HG03095 (cell line): Measurements from ENCODE around the gene DCTD.

ENCODE experiments used
- ATAC-seq: cut with Tn5 transposase; IDR thresholded peaks from one replicate; pipeline ENCODE4 v1.9.1; 2021; ENCODE audit warnings: moderate library complexity; ENCODE audit not compliant: unreplicated experiment

Gene DCTD

DNA sequence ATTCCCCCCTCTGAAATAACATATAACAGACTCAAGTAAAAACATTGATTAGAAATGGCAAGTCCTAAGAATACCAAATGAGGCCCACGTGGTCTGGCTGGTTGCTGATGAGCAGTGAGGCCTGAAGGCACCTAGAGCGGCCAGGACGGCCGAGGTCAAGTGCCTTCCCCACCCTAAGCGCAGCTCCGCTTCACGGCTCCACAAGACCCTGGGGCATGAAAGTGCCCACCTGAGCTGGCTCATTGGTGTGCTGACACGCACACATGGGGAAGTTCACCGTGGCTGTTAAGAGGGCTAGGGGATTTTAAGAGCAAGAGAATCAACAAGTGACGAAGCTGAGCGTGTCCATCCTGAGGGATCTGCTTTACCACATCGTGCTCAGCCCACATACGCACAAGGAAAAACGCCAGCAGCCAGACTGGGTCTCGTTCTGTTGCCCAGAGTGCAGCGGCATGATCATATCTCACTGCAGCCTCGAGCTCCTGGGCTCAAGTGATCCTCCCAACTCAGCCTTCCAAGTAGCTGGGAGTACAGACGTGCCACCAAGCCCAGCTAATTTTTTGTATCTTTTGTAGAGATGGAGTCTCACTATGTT lies 22.4 kb downstream of the DCTD start:
- ATAC-seq = no peak

DNA sequence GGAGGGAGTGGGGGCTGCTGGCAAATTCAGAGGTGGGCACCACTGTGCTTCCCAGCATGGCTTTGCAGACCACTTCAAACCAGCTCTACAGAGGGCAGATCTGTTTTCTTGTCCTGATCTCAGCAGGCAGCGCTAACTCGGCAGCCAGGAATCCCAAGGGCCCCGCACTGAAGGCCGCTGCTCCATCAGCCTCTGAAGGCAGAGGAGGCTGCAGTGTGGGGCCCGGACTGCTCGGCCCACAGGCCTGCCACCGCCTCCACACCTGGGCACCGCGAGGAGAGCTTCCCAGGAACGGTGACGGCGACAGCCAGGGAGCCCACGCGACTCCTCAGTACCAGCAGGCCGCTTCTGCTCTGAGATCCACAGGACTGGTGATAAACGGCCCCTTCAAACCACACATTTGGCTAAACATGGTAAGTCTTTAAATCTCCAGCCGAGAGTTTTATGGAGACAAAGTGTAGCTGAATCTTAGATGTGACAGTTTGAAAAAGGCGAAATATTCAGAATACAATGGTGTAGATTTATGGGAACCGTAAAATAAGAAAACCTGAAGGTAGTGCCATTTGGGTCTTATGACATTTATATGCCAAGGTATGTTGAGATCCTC lies 23.6 kb downstream of the DCTD start:
- ATAC-seq = no peak

DNA sequence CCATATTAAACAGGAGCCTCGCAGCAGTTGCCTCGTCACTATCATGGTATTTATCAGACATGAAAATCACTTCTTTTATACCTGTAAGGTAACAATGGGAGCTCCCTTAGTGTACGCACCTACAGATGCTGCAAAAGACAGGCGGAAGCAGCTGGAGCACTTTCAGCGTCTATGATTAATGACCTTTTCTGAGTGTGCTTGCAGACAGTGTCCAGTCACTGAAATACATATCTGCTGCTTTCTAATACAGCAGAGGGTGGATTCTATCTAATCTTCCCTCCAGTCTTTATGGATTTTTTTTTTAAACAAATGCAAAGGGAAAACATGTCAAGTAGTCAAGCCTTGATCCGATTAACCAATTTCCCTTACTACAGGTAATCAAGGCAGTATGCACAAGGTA lies 24.1 kb downstream of the DCTD start:
- no peak for ATAC-seq

DNA sequence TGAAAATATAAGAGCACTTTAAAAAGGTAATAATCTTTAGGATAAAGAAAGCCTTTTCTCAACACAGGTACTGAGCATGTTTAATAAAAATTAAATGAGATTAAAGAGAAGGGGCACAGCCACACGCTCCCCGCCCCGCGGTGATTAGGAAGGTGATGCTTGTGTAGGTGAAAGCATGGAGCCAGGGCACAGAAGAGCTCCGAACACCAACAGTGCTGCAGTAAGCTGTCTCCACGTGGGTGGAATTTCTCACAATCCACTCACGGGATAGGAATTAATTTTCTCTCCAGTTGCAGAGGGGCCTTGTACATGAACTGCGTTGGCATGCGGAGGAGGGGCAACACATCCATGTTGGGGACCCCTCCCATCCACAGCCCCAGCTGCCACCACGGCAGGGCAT lies 27.0 kb downstream of the DCTD start:
- ATAC-seq = no peak

DNA sequence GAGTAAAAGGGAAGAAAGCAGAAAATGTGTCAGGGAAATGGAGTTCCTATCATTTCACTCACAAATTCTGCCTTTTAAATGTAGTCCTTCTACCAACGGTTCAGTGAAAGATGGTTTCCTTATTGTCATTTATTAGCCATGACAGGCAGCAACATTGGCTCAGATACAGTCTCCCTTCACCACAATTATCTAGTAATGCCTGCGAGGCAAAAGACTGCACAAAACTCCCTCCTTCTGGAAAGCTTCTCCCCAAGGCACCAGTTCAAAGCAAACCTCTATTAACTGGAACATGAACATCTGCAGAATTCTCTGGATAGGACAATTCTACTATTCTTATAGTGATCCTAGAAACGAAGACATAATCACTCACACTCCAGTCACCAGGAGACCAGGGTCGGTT lies 28.3 kb downstream of the DCTD start:
- ATAC-seq = no peak

DNA sequence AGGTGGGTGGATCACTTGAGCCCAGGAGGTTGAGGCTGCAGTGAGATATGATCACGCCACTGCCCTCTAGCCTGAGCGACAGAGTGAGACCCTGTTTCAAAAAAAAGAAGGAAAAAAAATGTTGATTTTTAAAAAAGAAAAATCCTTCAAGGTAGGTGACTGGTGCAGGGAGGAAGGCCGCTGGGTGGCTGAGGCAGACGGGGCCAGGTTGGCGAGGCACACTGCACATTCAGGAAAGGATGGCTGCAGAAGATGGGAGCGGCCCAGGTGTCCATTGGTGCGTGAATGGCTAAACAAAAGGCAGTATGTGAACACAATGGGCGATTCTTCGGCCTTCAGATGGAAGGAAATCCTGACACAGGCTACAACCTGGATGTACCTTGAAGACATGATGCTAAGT lies 30.4 kb downstream of the DCTD start:
- ATAC-seq = no peak

DNA sequence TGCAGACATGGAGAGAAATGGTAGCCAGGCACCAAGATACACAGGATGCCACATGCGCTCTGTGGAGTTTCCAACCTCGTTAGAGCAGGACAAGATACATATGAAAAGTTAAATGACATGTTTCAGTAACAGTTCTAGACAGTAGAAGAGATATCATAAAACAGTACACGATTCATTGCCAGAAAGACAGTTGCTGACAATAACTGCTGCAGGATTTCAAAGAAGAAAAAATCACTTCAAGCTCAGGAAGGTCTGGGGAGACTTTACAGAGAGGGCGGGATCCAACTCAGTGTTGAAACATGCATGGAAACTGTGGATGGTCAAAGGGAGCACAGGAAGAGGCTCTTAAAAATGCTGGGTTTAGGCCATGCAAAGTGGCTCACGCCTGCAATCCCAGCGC lies 31.0 kb downstream of the DCTD start:
- ATAC-seq = no peak

DNA sequence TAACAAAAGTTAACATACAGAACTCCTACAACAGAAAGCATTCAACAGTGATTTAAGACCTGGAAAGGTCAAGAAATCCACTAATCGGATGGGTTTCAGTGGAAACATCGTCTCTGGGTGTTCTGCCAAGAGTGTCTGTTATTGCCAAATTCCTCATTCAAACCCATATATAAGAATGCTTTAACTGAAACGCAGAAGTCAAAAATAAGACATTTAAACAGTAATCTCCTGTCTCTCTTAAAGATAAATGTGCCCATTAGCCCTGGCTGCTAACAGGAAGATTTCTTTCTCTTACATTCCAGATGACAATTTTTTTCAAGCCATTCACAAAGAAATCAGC lies 31.5 kb downstream of the DCTD start:
- ATAC-seq = no peak

DNA sequence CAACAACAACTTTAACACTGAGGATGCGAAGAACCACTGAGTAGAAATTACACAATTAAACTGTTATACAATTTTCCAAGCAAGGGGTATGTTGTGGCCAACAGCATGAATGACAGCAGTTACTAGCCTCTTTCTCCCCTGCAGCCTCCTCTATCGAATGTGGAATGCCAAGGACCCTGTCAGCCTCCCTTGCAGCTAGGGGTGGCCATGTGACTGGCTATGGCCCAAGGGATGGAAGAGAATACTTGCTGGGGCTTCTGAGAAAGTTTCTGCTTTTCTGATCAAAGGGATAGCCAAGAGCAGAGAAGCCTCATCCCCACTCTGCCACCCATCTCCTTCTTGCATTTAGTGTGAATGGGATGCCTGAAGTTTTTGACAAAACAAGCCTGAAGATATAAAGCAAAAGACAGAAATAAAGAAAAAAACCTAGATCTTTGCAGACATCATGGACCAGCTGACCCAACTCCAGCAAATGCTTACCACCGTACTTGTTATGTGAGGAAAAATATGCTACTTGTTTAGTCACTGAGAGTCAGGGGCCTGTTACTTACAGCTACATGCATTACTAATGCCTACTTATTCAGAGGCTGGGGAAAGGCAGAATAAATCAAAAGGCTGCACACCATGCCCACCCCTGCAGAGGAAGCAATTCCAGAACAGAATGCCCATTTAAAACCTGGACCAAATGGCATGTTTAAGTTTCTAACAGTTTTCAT lies 32.0 kb downstream of the DCTD start:
- no peak for ATAC-seq

DNA sequence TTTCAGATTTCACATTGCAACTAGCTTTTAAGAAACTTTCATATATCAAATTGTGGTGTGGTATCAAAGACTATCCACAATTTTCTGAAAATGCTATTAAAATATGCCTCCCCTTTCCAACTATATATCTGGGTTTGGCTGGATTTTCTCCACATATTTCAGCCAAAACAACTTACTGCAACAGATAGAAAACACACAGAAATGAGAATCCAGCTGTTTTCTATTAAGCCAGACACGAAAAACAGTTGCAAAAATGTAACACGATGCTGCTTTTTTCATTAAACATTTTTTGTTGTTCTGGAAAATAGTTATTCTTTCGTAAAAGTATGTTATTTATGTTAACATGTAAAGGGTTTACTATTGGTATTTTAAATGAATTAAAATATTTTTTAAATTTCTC lies 33.1 kb downstream of the DCTD start:
- no peak for ATAC-seq

DNA sequence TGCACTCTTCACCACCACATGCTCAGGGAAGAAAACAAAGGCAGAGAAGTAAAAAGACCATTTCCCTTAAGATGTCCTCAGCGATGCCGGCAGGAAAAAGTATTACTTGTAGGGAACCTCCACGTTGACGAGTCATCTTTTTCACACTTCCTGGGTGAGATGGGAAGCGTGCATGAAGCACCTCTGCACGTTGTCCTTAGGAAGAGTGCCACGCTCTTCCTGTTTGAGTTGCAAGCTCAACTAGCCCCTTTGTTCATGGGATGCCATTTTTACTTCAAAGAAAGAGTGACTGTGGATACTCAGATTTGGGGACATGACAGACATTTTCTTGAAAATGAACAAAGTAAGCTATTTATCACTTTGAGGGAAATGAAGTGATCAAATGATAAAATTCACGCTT lies 33.8 kb downstream of the DCTD start:
- ATAC-seq = no peak

DNA sequence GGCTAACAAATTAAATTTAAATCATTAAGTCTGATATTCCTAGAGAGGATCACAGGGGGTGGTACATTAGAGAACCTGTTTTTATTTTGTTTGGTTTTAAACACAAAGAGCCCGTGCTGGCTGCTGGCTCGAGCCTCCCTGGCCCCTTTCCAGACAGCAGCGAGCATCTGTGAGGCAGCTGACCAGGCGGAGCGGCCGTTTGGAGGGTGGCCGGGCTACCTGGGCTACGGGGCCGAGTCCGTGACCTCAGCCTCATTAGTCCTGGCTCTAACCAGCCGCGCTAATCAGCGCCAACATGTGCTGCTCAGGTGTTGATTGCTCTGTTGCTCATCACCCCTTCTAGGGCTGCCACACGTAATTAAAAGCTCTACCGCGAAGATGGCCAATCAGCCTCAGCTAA lies 35.3 kb downstream of the DCTD start:
- ATAC-seq = no peak

DNA sequence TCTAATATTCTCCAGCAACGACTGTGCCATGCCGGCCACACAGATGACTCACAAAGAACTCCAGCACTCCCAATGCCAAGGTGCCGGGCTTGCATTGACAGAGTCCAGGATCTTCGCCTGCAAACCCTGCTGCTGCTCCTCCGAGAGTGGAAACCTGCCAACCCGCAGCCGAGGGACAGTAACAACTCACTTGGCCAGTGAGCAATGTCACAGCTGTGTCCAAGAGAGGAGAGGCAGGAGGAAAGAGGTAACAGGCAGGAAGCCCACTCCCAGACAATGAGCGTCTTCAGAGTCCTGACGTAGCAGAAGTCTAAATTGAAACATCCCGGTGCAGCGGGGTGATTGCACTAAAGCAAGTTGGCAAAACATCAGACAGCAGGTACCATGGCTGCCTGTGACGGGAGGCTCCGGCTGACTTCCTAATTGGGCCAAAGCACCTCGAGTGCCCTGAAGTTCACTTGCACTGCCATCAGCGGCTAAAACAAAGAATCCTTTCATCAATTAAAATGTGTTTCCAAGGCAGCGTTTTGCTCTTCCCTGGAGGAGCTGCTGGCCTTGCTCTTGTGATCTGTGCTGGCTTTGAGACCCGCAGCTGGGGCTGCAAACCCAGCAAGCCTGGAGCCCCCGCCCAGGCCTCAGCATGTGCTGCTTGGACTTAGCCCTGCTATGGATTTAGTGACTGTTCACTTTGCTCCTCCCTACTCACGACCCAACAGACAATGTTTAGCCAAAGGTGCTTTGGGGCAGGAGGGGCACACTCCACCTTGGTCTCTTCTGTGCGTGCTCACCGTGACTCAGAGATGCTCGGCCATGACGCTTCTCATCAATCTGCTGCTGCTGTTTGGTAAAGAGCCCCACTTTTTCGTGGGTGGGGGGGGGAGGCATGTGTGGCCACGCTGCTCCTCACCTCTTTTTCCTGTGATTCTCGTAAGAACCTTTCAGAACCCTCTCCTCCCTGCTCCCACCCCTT lies 36.5 kb downstream of the DCTD start:
- no peak for ATAC-seq

DNA sequence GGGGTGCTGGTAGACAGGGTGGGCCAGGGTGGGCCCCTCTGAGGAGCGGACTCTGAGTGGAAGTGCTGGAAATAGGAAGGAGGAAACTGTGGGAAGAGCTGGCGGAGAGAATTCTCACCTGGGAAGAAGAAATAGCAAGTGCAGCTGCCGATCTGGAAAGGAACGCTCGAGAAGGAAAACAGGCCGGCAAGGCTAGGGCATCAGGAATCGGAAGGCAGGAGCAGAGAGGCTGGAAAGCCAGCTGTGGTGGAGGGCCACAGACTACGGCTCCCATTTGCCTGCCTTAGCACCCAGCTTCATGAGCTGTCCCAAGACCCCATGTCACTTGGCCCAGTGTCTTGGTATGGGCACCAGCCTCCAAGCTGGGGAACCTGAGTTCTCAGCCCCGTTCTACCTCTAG lies 37.3 kb downstream of the DCTD start:
- ATAC-seq = no peak

DNA sequence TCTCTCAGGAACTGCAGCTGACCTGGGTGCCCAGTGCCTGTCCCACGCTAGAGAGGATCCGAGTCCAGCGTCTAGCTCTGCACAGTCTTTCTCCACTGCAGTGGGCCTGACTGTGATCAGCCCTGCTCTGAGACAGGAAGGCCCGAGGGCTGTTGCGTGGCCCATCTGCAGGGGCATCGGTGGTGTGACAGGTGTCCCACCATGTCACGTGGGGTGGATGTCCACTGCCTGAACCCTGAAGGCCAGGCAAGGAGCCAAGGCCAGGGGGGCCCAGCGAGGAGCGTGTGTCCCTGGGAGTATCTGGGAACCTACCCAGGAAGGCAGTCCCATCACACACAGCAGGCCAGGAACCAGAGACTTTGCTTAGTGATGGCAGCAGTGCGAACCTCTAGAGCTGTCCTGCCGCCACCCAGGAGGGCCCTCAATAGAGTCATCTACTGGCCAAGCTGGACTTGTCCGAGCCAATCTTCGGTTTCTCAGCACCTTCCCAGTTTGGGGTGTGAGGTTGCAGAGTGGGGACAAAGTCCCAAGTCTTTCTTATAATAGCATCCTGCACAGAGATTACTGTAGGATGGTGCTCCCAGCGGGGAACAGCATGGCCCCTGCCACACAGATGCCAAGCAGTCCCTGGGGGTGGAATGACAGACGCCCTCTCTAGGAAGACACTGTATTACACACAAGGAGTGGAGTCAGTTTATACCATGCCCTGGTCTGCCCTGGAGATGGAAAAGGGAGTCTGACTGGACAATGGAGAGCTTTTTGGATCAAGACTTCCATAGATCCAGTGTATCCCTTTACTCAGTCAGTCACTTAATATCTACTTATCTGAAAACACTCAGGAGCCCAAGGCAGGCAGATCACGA lies 38.3 kb downstream of the DCTD start:
- ATAC-seq = no peak

DNA sequence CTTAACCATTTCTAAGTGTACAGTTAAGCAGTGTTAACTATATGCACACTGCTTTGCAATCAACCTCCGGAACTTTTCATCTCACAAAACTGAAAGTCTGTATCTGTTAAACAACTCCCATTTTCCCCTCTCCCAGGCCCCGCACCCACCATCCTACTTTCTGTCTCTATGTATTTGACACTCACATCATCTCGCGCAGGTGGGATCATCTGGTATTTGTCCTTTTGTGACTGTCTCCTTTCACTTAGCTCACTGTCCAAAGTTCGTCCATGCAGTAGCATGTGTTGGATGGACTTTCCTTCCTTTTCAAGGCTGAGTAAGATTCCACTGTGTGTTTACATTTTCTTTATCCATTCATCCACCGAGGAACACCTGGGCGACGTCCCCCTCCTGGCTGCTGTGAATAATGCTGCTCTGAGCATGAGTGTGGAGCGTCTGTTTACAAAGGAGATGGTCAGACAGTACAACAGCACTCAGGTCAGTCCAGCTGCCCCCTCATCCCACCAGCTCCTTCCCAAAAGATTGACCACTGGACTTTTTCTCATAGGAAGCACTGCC lies 39.8 kb downstream of the DCTD start:
- no peak for ATAC-seq

DNA sequence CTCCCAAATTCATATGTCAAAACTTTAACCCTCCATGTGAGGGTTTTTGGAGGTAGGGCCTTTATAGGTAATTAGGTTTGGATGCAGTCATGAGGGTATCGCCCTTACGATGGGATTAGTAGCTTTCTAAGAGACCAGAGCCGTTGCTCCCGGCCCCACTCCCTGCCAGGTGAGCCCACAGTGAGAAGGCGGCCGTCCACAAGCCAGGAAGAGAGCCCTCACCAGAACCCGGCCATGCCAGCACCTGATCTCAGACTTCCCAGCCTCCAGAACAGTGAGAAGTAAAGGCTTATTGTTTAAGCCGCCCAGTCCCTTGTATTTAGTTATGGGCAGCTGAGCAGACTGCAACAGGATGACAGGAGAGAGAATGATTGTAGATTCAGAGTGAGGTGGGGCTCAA lies 40.8 kb downstream of the DCTD start:
- no peak for ATAC-seq

DNA sequence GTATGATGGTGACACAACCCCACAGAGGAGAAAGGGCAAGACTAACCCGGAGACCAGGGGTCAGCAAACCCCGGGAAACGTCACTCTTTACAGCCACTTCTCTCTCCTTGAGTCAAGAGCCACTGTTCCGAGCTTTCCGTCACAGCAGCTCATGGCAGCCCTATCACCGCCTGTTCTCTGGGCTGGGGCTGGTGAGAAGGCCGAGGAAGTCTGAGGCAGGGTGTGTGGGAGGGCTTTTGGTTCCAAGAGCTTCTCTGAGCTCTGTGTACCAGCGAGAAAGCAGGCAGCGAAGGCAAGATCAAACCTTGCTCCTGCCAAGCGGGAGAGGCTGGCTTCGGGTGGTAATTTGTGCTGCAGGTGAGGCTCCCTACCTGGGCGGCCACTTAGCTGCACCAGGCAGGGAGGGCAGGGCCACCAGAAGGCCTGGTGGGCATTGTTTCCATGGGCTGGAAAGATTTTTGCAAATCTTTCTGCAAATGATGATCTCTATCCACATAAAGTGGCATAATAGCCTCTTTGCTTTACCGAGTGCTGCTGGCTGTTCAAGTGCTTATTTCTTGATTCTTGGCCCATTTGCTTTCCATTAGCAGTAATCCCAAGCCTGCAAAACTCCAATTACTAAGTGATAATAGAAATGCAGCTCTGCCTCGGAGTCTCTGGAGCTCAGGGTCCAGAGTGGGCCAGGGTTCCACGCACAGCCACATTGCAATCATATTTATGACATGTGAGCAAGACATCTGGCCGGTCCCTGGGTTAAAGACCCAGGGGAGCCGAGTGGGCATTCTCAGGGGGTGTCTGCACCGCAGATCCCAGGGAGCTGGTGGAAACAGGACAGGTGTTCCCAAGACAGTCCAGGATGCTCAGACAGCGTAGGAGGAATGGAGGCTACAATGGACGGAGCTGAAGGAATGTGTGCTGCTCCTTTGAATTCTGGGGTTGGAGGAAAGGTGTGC lies 41.5 kb downstream of the DCTD start:
- no peak for ATAC-seq

DNA sequence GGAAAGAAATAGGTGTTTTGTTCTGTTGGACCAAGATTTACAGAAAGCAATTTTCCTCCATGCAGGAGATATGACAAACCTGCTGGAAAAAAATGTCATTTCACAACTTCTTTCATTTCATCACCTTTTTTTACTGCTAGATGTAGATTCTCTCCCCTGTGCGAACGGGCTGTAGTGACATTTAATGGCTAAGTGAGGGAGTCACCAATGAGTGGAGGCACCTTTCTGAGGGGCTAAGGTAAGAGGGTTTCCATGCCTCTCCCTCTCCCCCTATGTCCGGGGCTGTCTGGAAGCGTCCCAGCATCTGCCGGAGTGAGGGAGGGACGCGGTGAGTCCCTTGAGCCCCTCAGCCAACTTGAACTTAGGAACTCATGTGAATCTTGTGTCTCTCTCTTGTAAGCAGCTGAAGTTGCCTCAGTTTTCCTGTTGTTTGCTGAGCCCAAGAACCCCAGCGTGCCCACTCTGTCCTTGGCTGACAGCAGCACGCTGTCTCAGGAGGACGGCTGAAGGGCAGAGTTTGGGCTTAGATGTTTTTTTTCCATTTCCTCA lies 42.3 kb downstream of the DCTD start:
- ATAC-seq = no peak
